22Rv1 (cell line): ENCODE results near the gene MT1M.

ENCODE experiments used
- ZFX ChIP-seq: fragments of 450-650 bp; IDR thresholded peaks from 2 replicates; pipeline ENCODE4 v1.6.1; 2017; ENCODE audit warnings: antibody characterized with exemption, borderline replicate concordance
- TF ChIP-seq, protein P1 (sequence below): fragments of 450-650 bp; IDR thresholded peaks from 2 replicates; pipeline ENCODE4 v1.5.1; 2017; ENCODE audit warnings: mild to moderate bottlenecking

GRCh38 chr16:56605475-56605874 lies 27.0 kb upstream of the MT1M start:
- TF ChIP-seq, protein P1, sequence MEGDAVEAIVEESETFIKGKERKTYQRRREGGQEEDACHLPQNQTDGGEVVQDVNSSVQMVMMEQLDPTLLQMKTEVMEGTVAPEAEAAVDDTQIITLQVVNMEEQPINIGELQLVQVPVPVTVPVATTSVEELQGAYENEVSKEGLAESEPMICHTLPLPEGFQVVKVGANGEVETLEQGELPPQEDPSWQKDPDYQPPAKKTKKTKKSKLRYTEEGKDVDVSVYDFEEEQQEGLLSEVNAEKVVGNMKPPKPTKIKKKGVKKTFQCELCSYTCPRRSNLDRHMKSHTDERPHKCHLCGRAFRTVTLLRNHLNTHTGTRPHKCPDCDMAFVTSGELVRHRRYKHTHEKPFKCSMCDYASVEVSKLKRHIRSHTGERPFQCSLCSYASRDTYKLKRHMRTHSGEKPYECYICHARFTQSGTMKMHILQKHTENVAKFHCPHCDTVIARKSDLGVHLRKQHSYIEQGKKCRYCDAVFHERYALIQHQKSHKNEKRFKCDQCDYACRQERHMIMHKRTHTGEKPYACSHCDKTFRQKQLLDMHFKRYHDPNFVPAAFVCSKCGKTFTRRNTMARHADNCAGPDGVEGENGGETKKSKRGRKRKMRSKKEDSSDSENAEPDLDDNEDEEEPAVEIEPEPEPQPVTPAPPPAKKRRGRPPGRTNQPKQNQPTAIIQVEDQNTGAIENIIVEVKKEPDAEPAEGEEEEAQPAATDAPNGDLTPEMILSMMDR, result no peak
- TF ChIP-seq ZFX, result no peak
